ENCODE measurements around the gene POC1A.

Gene POC1A

GRCh38 chr3:52104684-52105640, 49.3 kb downstream of the POC1A start:
- DNase-seq (ENCODE audit: low read depth in 2 of 2) = no peak

DNA sequence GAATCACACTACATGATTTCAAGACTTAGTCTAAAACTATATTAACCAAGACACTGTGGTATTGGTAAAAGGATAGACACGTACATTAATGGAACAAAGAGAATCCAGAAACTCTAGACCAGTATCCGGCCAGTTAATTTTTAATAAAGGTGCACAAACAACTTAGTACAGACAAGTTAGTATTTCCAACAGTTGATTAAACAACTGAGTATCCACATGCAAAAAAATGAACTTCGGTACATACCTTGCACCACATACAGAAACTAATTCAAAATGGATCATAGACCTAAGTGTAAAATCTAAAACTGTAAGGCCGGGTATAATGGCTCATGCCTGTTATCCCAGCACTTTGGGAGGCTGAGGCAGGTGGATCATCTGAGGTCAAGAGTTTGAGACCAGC, 51.3 kb downstream of the POC1A start:
- DNase-seq (ENCODE audit: low read depth in 2 of 2) = no peak

- no peak for DNase-seq (ENCODE audit: low read depth in 2 of 2)
These were observed 55.2 kb downstream of the POC1A start for GRCh38 chr3:52099001-52099401.

DNA sequence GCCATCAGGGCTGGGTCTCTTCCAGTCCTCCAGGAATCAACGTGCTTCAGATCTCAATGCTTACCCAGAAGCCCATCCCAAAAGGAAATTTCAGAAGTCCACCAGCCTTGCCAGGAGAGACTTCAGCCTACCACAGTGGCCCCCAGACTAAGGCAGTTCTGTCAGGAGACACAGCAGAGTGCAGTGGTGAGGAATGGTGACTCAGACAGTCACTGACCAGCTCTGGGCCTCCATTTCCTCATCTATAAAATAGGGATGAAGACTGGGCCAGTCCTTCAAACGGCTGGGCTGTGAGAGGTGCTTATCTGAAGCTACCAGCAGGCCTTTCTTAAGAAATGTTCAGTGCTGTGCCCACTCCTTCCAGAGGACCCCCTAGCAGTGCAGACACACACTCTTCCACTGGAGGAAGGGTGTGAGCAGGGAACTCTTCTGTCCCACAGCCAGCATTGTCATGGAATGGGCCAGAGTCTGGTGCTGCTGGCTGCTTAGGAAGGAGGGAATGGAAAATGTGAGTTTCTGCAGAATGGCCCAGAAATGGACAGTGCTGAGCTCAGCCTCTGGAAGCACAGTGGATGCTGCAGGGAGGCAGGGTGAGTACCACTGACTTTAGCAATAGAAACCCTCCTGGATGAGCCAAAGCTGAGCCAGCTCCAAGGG, 56.2 kb downstream of the POC1A start:
- DNase-seq (ENCODE audit: low read depth in 2 of 2) = no peak

- DNase-seq (ENCODE audit: low read depth in 2 of 2) = no peak
These were observed 58.0 kb downstream of the POC1A start for GRCh38 chr3:52095990-52096775.

DNA sequence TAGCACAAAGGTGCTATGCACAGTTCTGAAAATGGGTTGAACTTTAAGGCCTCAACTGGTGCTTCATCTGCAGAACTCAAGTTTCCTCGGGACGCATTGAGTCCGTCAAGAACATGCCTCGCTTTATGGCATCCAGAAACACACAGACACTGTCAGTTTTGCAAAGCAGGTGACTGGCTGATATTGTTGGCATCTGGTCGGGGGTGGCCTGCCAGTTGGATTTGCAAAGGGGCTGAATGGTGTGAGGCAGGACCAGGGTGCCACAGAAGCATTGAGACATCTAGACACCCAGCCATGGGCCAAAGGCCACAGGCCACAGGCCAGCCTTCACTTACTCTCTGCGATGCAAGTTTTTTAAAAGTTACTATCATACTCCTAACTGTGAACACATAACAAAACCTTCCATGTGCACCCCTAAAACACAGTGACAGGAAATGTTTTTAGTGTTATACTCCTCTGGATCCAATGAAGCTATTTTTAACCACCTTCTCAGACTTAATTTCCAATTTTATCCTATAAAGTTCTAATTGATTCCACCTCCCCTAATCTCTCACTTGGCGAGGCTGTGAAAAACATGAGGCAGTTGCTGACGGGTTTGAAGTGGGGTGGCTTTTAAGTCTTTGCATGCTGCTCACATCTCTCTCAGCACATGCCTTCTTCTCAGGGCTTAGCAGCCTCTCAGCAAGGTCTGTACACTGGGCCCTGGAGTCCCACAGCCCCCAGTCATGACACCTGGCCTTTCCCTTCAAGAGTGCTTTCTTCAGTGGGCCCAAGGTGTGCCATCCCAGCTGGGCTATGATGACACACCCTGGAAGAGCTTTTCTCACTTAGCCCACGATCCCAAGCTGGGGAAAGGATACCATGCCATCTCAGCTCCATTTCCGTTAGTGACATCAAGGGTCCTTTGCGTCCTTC, 59.4 kb downstream of the POC1A start:
- DNase-seq (ENCODE audit: low read depth in 2 of 2) = no peak

GRCh38 chr3:52093756-52094545, 60.3 kb downstream of the POC1A start:
- no peak for DNase-seq (ENCODE audit: low read depth in 2 of 2)

DNA sequence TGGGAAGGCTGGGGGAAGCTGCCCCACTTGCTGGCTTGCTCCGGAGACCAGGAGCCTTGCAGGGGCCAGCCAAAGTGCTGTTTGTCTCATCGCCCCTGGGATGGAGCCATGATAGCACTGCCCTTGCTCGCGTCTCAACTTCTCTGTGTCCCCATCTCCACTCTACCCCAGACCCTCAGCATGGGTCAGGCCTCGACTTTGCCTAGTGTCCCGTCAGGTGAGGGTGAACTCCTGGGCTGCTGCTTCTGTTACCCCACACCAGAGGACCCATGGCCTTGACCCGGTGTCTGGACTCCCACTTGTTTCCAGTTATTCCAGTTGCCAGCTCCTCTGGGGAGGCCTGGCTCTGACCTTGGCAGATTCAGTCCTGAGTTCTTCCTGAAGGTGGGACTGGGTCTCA, 61.3 kb downstream of the POC1A start:
- DNase-seq (ENCODE audit: low read depth in 2 of 2) = no peak

GRCh38 chr3:52092271-52092660, 62.0 kb downstream of the POC1A start:
- DNase-seq (ENCODE audit: low read depth in 2 of 2) = no peak

DNA sequence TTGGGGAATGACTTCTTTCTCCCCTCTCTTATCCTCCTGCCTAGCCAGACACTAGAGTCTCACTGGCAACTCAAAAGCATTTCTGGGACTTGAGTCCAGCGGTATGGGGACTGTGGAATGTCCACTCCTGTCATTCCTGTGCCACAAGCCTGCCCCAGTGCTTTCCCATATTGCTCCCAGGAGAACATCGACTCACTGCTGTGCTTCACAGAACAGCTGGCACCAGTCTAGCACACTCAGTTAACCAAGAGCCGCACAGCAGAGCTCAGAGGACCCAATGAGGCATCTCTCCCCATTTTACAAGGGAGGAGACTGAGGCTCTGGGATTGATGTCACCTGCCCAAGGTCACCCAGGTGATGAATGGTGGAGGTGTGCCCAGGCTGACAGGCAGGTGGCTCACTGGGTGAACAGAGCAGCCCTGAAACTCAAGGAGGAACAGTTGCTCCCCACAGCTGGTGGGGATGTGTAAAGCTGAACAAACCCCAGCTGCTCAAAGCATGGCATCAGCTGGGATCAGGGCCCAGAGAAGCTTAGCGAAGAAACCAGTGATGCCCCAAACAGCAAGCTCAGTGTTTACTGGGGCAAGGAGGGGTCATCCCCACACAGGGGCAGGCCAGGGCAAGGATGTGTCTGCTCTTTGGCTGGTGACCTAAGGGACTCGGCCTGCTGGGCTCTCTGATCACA, 62.5 kb downstream of the POC1A start:
- DNase-seq (ENCODE audit: low read depth in 2 of 2) = no peak

- no peak for DNase-seq (ENCODE audit: low read depth in 2 of 2)
These were observed 63.2 kb downstream of the POC1A start for GRCh38 chr3:52090933-52091468.

GRCh38 chr3:52090131-52090932, 63.9 kb downstream of the POC1A start:
- DNase-seq (ENCODE audit: low read depth in 2 of 2) = no peak

DNA sequence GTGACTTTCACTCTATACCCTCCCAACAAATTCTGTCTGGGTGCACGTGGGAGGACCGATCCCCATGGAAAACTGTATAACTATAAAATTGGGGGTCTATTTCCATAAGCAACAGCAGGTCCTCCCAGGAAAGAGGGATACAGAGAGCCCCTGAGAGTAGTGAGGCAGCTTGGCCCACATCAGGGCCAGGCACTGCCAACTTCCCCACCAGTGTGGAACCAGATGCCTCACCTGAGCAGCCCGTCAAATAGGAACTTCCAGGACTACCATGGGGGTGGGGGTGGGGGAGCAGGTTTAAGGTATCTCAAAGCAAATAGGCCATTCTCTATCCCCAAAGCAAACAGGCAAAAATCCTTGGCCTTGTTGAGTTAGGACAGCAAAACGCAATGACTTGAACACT, 64.5 kb downstream of the POC1A start:
- DNase-seq (ENCODE audit: low read depth in 2 of 2) = no peak

DNA sequence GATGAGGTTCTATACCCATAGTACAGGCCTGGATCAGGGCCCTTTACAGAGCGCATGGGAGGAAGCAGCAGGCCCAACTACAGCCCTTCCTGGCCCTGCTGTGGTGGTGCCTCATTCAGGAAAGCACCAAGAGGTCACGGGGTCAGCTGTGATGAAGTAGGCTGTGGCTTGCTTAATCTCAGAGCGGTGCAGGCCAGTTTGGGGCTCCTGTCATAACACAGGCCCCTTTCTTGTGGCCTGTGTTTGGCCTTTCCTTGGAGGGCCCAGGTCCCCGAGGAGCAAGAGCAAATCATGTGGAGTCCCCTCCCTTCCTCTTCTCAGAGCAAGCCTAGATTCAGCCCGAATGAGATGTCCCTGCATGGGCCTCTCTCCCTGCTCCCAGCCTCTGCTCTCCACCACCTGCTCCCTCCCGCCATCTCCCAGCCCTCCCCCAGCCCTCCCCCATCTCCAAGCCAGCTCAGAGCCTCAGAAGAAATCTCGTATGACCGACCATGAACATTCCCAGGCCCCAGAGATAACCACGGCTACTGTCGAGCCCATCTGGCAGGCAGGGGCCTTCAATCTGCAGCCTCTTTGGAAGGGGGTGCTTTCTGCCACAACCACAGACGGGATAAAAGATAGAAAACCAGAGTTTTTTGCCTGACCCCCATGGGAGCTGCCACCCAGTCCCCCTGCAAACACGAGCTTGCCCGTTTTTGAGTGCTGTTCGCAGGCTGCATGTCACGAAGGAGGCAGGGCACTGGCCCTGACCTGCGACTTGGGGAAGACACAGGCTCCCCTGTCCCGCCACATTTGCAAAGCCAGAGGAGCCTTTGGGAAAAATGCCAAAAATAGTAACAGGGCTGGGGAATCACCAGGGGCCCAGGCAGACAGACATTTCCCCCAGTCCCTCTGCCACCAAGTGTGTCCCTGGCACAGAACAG, 65.5 kb downstream of the POC1A start:
- no peak for DNase-seq (ENCODE audit: low read depth in 2 of 2)

DNA sequence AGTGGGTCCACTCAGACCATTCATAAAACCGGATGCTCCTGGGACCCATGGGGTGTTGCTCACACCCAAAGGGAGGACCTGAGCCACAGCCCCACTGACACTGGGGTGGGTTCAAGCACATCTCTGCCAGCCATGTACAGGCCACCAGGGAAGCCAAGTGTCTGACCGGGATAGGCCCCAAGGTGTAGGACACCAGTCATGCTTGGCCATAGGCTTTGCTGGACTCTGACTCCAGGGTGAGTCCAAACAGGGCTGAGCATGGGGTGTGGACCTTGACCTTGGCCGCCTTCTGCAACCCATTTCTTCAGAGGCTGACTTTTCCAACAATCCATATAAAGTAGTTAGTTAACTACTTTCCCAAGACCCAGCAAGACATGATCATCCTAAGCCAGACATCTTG, 66.5 kb downstream of the POC1A start:
- DNase-seq (ENCODE audit: low read depth in 2 of 2) = no peak

DNA sequence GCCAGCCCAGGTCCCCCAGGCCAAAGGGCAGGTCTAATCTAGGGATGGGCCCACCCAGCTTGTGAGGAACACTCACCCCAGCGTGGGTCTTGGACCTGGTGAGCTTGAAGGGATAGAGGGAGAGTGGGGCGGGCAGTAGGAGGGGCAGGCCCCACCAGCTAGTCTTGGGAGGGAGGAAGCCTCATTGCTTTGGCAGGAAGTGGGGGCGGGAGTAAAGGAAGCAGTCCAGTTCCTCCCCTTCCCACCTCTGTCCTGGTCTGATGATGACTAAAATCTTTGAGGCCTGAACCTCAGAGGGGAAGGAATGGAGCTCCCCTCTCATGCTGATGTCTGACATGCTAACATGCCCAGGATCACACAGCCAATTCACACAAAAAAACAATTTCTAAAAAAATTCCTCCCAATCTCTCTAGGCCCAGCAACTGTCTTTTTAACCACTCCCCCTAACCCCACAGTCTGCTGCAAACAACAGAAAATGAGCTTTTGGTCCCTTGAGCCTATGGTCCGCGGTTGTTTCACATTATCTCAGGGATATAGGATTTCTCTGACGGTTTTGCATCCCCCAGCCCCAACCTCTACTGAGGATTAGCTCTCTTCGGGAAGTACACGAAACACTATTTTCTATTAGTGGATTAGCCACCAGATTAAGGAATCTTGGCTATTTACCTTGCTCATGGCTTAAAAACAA, 67.1 kb downstream of the POC1A start:
- no peak for DNase-seq (ENCODE audit: low read depth in 2 of 2)

- DNase-seq (ENCODE audit: low read depth in 2 of 2) = no peak
These were observed 67.8 kb downstream of the POC1A start for GRCh38 chr3:52086461-52086860.

Measured in stimulated activated CD8-positive, alpha-beta memory T cell treated with anti-CD3 and anti-CD28 coated beads, Interleukin-15, amount 100 ng/mL, for 48 hours (primary cell).